Neural progenitor cell (in vitro differentiated cells): ENCODE results near the gene ASIC1.

Experiments used
- EZH2phosphoT487 ChIP-seq: fragments of 200-600 bp; sonication (generic); IDR thresholded peaks from 2 replicates; pipeline ENCODE4 v1.6.1; 2017; ENCODE audit warnings: antibody characterized with exemption
- TF ChIP-seq, protein P1 (sequence below): fragments of 200-600 bp; sonication (generic); IDR thresholded peaks from 2 replicates; pipeline ENCODE4 v1.5.1; 2017; ENCODE audit warnings: antibody characterized with exemption, mild to moderate bottlenecking

DNA sequence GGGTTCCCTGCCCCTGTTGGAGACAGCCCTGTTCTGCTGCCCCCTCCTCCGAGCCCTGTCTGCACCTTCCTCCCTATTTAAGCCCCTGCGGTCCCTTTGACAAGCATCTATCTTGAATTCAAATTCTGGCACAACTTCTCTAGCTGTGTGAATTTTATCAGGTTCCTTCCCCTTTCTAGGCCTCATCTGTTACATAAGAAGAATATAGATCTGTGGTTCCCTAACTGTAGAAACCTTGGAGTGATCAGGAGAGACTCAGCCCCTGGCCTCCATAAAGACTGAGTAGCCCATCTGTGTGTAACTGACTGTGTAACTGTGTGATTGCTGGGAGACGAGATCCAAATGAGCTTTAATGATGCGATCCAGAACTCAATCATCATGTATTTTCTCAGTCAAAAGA, 19.1 kb upstream of the ASIC1 start:
- TF ChIP-seq, protein P1, sequence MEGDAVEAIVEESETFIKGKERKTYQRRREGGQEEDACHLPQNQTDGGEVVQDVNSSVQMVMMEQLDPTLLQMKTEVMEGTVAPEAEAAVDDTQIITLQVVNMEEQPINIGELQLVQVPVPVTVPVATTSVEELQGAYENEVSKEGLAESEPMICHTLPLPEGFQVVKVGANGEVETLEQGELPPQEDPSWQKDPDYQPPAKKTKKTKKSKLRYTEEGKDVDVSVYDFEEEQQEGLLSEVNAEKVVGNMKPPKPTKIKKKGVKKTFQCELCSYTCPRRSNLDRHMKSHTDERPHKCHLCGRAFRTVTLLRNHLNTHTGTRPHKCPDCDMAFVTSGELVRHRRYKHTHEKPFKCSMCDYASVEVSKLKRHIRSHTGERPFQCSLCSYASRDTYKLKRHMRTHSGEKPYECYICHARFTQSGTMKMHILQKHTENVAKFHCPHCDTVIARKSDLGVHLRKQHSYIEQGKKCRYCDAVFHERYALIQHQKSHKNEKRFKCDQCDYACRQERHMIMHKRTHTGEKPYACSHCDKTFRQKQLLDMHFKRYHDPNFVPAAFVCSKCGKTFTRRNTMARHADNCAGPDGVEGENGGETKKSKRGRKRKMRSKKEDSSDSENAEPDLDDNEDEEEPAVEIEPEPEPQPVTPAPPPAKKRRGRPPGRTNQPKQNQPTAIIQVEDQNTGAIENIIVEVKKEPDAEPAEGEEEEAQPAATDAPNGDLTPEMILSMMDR = no peak
- TF ChIP-seq EZH2phosphoT487 = no peak
